ENCODE results near the gene FIGNL2. TPM values are rescaled to one million over a fixed set of nuclear protein-coding genes. Genes with fewer than 3 reads are reported as not detected.

The FIGNL2 gene
- total and polyA plus RNA-seq, 2 of the 4 experiments (the other 2 are of a cell fraction) = under 0.01 to 0.12 TPM

DNA sequence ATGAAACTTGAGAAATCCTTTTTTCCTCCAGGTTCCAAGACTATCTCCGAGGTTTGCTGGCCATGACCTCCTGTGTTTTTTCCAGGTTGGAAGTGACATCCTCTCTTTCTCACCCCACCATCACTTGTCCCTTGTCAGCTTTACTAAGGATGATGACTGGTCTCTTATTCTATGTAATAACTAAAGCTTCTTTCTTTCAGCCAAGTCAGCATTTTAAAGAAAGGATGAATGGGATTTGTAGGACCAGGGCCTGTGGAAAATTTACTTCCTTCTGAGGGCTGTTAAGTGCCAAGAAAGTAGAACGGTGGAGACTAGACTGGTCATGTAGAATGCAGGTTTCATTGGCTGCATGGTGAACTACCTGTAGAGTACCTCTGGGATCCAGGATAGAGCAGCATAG is 73.6 kb downstream of the FIGNL2 start:
- H2BK15ac ChIP-seq (ENCODE audit: low read depth, low read length) = no peak overlapping the region
- dilution Hi-C loops (cut with HindIII; ENCODE audit: low sequenced_read_pairs, unreplicated experiment) = no loop called here
- H2AK9ac ChIP-seq (replicated peaks; ENCODE audit: low read depth, low read length, poor library complexity) = no peak overlapping the region
- no peak overlapping the region for H3K27ac ChIP-seq (ENCODE audit: insufficient read depth, low read length)
- no peak overlapping the region for H3K14ac ChIP-seq (replicated peaks; ENCODE audit: low read depth, low read length)
- peaks cover 8% of the 10 kb centered on the region for H3K9me1 ChIP-seq (ENCODE audit: insufficient read depth, low read length)
- peaks cover 4% of the 10 kb centered on the region; the same call in 1 of the 2 replicates for H4K20me1 ChIP-seq (ENCODE audit: insufficient read depth, low read length)
- H3K79me1 ChIP-seq (ENCODE audit: low read depth in 1 of 2, low read length in 2 of 2) = 0 out of 4 replicates have a peak, but pooled peaks cover 0 to 3% of the 10 kb centered on the region in 2 experiments
- H3K56ac ChIP-seq (ENCODE audit: extremely low read depth, insufficient read depth, low read length) = no peak overlapping the region
- H4K5ac ChIP-seq (ENCODE audit: low read depth, low read length) = no peak overlapping the region
- H3K4ac ChIP-seq (ENCODE audit: low read depth, low read length) = no peak overlapping the region
- peaks cover 7% of the 10 kb centered on the region for H3K4me1 ChIP-seq (ENCODE audit: control insufficient read depth, insufficient read depth, low read length)
- H2BK5ac ChIP-seq (ENCODE audit: low read depth, low read length, poor library complexity, severe bottlenecking) = no peak overlapping the region
- H3K9me3 ChIP-seq (ENCODE audit: control insufficient read depth, insufficient read depth, low read length) = peaks cover 8% of the 10 kb centered on the region
- H4K8ac ChIP-seq (ENCODE audit: low read depth in 2 of 2, low read length in 2 of 2) = no peak overlapping the region
- no peak overlapping the region for H4K91ac ChIP-seq (ENCODE audit: insufficient read depth, low read depth, low read length)
- no peak for ATAC-seq (ENCODE audit: low read depth)
- H3K36me3 ChIP-seq (ENCODE audit: control insufficient read depth, insufficient read depth, low read length) = peaks cover 5% of the 10 kb centered on the region; the same call in 1 of the 2 replicates
- no peak overlapping the region for H2BK20ac ChIP-seq (ENCODE audit: low read depth, low read length)
- ChIA-PET CTCF (no interaction called here), POLR2A (ENCODE audit: unreplicated experiment) (no interaction called here)
- no TSS peak for BruUV-seq (replicated peaks)
- H2BK120ac ChIP-seq (ENCODE audit: low read depth, low read length) = no peak overlapping the region
- H2AFZ ChIP-seq (replicated peaks; ENCODE audit: low read length, poor library complexity) = no peak overlapping the region
- no peak overlapping the region for H3K23ac ChIP-seq (ENCODE audit: low read depth, low read length)
- no peak overlapping the region for H3K4me2 ChIP-seq (ENCODE audit: low read depth, low read length)
- no peaks in the 10 kb centered on the region for H3K27me3 ChIP-seq (ENCODE audit: control insufficient read depth, insufficient read depth, low read length)
- H2AK5ac ChIP-seq (ENCODE audit: low read depth, low read length) = no peak overlapping the region
- no peak overlapping the region for H3K18ac ChIP-seq (ENCODE audit: low read depth, low read length)
- intact Hi-C loops (cut with micrococcal nuclease) = no loop called here
- no peak overlapping the region for H3K4me3 ChIP-seq (ENCODE audit: insufficient read depth, low read depth, low read length)
- TF ChIP-seq MAFK (IDR thresholded peaks at IDR 0.05; ENCODE audit: low read depth, low read length) (peak; percentile 93), FOS (IDR thresholded peaks at IDR 0.05; ENCODE audit: low read depth, low read length) (no peak)
- in situ Hi-C loops (cut with MboI; ENCODE audit: low sequenced_read_pairs) = no loop called here
- no peak for DNase-seq
- 67% methylated on average over 1 of the region's 2 CpGs; no CpG with 5 or more reads in 1 of the 2 experiments for WGBS, 2 experiments (ENCODE audit: extremely low coverage in 2 of 2, insufficient read length in 1 of 2)
- H3K9ac ChIP-seq (ENCODE audit: low read depth, low read length) = no peak overlapping the region

All from IMR-90 (cell line).